Subcutaneous adipose tissue (tissue), 4 donors: ENCODE data around the gene RTN4RL2. TPM values are rescaled to one million over a fixed set of nuclear protein-coding genes. Genes with fewer than 3 reads are reported as not detected.

ENCODE experiments used
- total RNA-seq, 4 donors: library from RNA; depleted of rRNA; stranded (reverse); fragments of >200 nt; gene quantifications; one replicate each; pipeline ENCODE4 v1.1.0, GENCODE V29; 2016
- TF ChIP-seq, protein P1 (sequence below): fragments of 450-650 bp; IDR thresholded peaks from one replicate; pipeline ENCODE4 v1.5.1; 2016; ENCODE audit warnings: low read depth, mild to moderate bottlenecking, control low read depth, antibody characterized with exemption, moderate library complexity

RTN4RL2 gene
- total RNA-seq, 4 donors from 2014 or later: 0.38 to 0.82 (median 0.68) TPM; not detected in 1

- TF ChIP-seq, protein P1, sequence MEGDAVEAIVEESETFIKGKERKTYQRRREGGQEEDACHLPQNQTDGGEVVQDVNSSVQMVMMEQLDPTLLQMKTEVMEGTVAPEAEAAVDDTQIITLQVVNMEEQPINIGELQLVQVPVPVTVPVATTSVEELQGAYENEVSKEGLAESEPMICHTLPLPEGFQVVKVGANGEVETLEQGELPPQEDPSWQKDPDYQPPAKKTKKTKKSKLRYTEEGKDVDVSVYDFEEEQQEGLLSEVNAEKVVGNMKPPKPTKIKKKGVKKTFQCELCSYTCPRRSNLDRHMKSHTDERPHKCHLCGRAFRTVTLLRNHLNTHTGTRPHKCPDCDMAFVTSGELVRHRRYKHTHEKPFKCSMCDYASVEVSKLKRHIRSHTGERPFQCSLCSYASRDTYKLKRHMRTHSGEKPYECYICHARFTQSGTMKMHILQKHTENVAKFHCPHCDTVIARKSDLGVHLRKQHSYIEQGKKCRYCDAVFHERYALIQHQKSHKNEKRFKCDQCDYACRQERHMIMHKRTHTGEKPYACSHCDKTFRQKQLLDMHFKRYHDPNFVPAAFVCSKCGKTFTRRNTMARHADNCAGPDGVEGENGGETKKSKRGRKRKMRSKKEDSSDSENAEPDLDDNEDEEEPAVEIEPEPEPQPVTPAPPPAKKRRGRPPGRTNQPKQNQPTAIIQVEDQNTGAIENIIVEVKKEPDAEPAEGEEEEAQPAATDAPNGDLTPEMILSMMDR: no peak
Measured at GRCh38 chr11:57444362-57445121, 15.8 kb upstream of the RTN4RL2 start.

GRCh38 chr11:57446055-57446454 is 14.3 kb upstream of the RTN4RL2 start:
- TF ChIP-seq, protein P1: no peak

GRCh38 chr11:57453543-57454177 is 6.7 kb upstream of the RTN4RL2 start:
- TF ChIP-seq, protein P1: no peak

- TF ChIP-seq, protein P1: no peak
Measured at GRCh38 chr11:57456960-57457642, 3.2 kb upstream of the RTN4RL2 start.

DNA sequence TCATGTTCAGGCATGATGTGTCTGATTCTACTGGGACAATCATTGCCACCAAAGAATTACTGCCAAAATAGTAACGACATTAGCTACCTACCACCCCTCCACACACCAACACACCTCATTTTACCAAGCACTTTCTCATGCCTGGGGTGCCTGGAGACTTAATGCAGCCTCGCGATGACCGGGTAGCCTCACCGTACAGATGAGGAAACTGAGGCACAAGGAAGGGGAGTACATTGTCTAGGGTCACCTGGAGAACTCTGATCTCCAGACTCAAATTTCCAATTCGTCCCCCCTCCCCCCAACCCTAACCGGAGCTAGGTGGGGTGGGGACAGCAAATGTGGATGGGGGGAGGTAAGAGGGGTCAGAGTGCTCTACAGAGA is 2.7 kb upstream of the RTN4RL2 start:
- TF ChIP-seq, protein P1: no peak

DNA sequence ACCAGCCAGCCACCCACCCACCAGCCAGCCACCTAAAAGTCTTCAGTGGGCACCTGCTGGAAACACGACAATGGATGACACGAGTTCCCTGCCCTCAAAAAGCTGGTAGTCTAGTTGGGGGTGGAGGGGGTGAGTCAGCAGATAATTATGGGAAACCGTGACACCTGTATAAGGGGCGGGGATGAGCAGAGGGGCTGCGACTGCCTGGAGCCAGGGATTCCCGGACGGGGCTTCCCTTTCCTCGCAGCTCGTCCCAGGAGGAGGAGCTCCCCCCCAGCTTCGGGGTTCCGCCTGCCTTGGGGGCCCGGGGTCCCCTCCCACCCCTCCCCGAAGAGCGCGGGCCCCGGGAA is 2.3 kb upstream of the RTN4RL2 start:
- TF ChIP-seq, protein P1: no peak
